Occipital lobe (tissue), 2 donors: Measurements from ENCODE around the gene VSTM4. TPM values are rescaled to one million over a fixed set of nuclear protein-coding genes. Genes with fewer than 3 reads are reported as not detected.

Experiments used
- DNase-seq: peaks from one replicate; lab custom pipeline; 2025; lab: John Stamatoyannopoulos, UW
- total RNA-seq: library from RNA; depleted of rRNA; stranded (reverse); fragments of >200 nt; gene quantifications from one replicate; pipeline ENCODE4 v1.2.3, GENCODE V29; 2014

VSTM4 gene
- total RNA-seq, 1 donor from 2014 or later = 2.3 TPM

GRCh38 chr10:49009199-49009979 is 105.9 kb downstream of the VSTM4 start:
- no peak for DNase-seq

- no peak for DNase-seq
These were observed 106.7 kb downstream of the VSTM4 start for GRCh38 chr10:49008505-49009198.

- no peak for DNase-seq
These were observed 107.2 kb downstream of the VSTM4 start for GRCh38 chr10:49008091-49008490.

- no peak for DNase-seq
These were observed 108.2 kb downstream of the VSTM4 start for GRCh38 chr10:49007129-49007528.

GRCh38 chr10:49005270-49005669 is 110.1 kb downstream of the VSTM4 start:
- DNase-seq = no peak

- DNase-seq = no peak
These were observed 113.3 kb downstream of the VSTM4 start for GRCh38 chr10:49001870-49002672.

GRCh38 chr10:49001402-49001801 is 113.9 kb downstream of the VSTM4 start:
- no peak for DNase-seq

- DNase-seq = no peak
These were observed 114.6 kb downstream of the VSTM4 start for GRCh38 chr10:49000437-49001398.

GRCh38 chr10:48999346-48999745 is 116.0 kb downstream of the VSTM4 start:
- no peak for DNase-seq

GRCh38 chr10:48996329-48996728 is 119.0 kb downstream of the VSTM4 start:
- no peak for DNase-seq

- DNase-seq = no peak
These were observed 121.7 kb downstream of the VSTM4 start for GRCh38 chr10:48993627-48994026.

GRCh38 chr10:48990226-48990625 is 125.1 kb downstream of the VSTM4 start:
- DNase-seq = no peak

- no peak for DNase-seq
These were observed 129.6 kb downstream of the VSTM4 start for GRCh38 chr10:48985621-48986158.

- no peak for DNase-seq
These were observed 131.5 kb downstream of the VSTM4 start for GRCh38 chr10:48983648-48984351.

- no peak for DNase-seq
These were observed 132.7 kb downstream of the VSTM4 start for GRCh38 chr10:48982584-48982983.

GRCh38 chr10:48981310-48981907 is 133.9 kb downstream of the VSTM4 start:
- DNase-seq = no peak

- no peak for DNase-seq
These were observed 137.0 kb downstream of the VSTM4 start for GRCh38 chr10:48978318-48978717.

- DNase-seq = no peak
These were observed 139.1 kb downstream of the VSTM4 start for GRCh38 chr10:48976196-48976595.

GRCh38 chr10:48974510-48975156 is 140.7 kb downstream of the VSTM4 start:
- no peak for DNase-seq
